Measurements from ENCODE around the gene PAWR.

DNA sequence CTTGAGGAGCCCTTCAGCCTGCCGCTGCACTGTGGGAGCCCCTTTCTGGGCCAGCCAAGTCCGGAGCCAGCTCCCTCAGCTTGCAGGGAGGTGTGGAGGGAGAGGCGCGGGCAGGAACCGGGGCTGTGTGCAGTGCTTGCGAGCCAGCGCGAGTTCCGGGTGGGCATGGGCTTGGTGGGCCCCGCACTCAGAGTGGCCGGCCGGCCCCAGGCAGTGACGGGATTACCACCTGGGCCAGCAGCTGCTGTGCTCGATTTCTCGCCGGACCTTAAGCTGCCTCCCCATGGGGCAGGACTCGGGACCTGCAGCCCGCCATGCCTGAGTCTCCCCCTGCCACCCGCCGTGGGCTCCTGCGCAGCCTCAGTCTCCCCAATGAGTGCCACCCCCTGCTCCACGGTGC lies 116.9 kb downstream of the PAWR start:
- TF ChIP-seq, protein P1, sequence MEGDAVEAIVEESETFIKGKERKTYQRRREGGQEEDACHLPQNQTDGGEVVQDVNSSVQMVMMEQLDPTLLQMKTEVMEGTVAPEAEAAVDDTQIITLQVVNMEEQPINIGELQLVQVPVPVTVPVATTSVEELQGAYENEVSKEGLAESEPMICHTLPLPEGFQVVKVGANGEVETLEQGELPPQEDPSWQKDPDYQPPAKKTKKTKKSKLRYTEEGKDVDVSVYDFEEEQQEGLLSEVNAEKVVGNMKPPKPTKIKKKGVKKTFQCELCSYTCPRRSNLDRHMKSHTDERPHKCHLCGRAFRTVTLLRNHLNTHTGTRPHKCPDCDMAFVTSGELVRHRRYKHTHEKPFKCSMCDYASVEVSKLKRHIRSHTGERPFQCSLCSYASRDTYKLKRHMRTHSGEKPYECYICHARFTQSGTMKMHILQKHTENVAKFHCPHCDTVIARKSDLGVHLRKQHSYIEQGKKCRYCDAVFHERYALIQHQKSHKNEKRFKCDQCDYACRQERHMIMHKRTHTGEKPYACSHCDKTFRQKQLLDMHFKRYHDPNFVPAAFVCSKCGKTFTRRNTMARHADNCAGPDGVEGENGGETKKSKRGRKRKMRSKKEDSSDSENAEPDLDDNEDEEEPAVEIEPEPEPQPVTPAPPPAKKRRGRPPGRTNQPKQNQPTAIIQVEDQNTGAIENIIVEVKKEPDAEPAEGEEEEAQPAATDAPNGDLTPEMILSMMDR (IDR thresholded peaks at IDR 0.05 in 4 of 5, conservative IDR thresholded peaks at IDR 0.05 in 1 of 5) = no peak
- TF ChIP-seq POLR2A (IDR thresholded peaks at IDR 0.05) = no peak

Measured in gastrocnemius medialis (tissue), 4 donors.